GM18907 (cell line): ENCODE data around the gene RPS6KA5.
"Not testable (repeated sequence)": the region's sequence is repeated elsewhere in the genome, so short reads cannot be mapped to it uniquely, and the experiment has no call there.

Source experiments
- ATAC-seq: cut with Tn5 transposase; IDR thresholded peaks from one replicate; pipeline ENCODE4 v1.9.1; 2021; ENCODE audit warnings: mild to moderate bottlenecking, moderate library complexity; ENCODE audit not compliant: unreplicated experiment

Gene RPS6KA5

GRCh38 chr14:91060351-91061055 lies at the start of gene RPS6KA5:
RPS6KA5 (minus strand) TSS chr14:91060641; CDS start chr14:91060434, 207 bp downstream.
- ATAC-seq, result peak; percentile 88

- ATAC-seq, result no peak
Measured at GRCh38 chr14:91108941-91109611, 48.6 kb upstream of the RPS6KA5 start.

GRCh38 chr14:91103116-91103515 lies 42.7 kb upstream of the RPS6KA5 start:
- no peak for ATAC-seq

GRCh38 chr14:91100102-91100501 lies 39.7 kb upstream of the RPS6KA5 start:
- ATAC-seq, result no peak

- no peak for ATAC-seq
Measured at GRCh38 chr14:91098591-91098990, 38.1 kb upstream of the RPS6KA5 start.

GRCh38 chr14:91097657-91098056 lies 37.2 kb upstream of the RPS6KA5 start:
- not testable (repeated sequence) for ATAC-seq

GRCh38 chr14:91095178-91095577 lies 34.7 kb upstream of the RPS6KA5 start:
- no peak for ATAC-seq

GRCh38 chr14:91094772-91095171 lies 34.3 kb upstream of the RPS6KA5 start:
- ATAC-seq, result no peak

GRCh38 chr14:91093743-91094472 lies 33.5 kb upstream of the RPS6KA5 start:
- ATAC-seq, result not testable (repeated sequence)

- ATAC-seq, result no peak
Measured at GRCh38 chr14:91092073-91092472, 31.6 kb upstream of the RPS6KA5 start.

GRCh38 chr14:91090743-91091142 lies 30.3 kb upstream of the RPS6KA5 start:
- ATAC-seq, result no peak

- ATAC-seq, result no peak
Measured at GRCh38 chr14:91089958-91090535, 29.6 kb upstream of the RPS6KA5 start.

- no peak for ATAC-seq
Measured at GRCh38 chr14:91088585-91089235, 28.3 kb upstream of the RPS6KA5 start.

- not testable (repeated sequence) for ATAC-seq
Measured at GRCh38 chr14:91087470-91087869, 27.0 kb upstream of the RPS6KA5 start.

- no peak for ATAC-seq
Measured at GRCh38 chr14:91084516-91084915, 24.1 kb upstream of the RPS6KA5 start.

GRCh38 chr14:91082282-91082681 lies 21.8 kb upstream of the RPS6KA5 start:
- ATAC-seq, result no peak

- ATAC-seq, result no peak
Measured at GRCh38 chr14:91080071-91080470, 19.6 kb upstream of the RPS6KA5 start.

GRCh38 chr14:91078095-91078737 lies 17.8 kb upstream of the RPS6KA5 start:
- peak; percentile 87 for ATAC-seq

- no peak for ATAC-seq
Measured at GRCh38 chr14:91075553-91075952, 15.1 kb upstream of the RPS6KA5 start.

GRCh38 chr14:91070572-91070971 lies 10.1 kb upstream of the RPS6KA5 start:
- no peak for ATAC-seq
